NCI-H2171 (cell line): ENCODE data around the gene RAP1GDS1.
"Not testable (repeated sequence)": the region's sequence is repeated elsewhere in the genome, so short reads cannot be mapped to it uniquely, and the experiment has no call there.

Experiments used
- DNase-seq: peaks from one replicate; lab custom pipeline; 2025; lab: John Stamatoyannopoulos, UW

Gene RAP1GDS1

DNA sequence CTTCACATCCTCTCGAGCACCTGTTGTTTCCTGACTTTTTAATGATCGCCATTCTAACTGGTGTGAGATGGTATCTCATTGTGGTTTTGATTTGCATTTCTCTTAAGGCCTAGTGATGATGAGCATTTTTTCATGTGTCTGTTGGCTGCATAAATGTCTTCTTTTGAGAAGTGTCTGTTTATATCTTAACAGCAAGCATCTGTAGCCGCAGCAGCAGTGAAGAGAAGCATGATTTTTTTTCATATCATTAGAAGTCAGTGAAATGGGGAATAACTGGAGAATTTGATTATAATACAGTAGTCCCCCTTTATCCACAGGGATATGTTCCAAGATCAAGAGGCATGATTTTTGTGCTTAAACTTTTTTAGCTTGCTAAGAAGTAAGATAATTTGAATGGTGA is 27.5 kb downstream of the RAP1GDS1 start:
- DNase-seq, result not testable (repeated sequence)

DNA sequence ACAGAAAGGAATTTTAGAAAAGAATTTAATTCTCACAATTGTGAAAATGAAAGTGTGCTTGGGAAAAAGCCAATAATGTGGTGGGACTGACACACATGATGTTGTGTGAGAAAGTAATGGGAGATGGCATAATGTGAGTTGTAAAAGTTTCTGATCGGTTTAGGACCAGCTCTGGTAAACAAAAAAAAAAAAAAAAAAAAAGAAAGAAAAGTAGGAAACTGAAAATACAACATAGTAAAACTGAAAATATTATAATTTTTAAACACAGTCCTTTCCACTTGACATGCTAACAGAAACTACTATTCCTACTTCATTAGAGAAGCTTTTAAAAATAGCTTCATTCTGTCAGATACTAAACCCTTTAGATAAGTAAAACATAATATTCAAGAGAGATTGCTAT is 28.2 kb downstream of the RAP1GDS1 start:
- DNase-seq, result no peak

- DNase-seq, result no peak
Measured at GRCh38 chr4:98290511-98290910, 29.3 kb downstream of the RAP1GDS1 start.

DNA sequence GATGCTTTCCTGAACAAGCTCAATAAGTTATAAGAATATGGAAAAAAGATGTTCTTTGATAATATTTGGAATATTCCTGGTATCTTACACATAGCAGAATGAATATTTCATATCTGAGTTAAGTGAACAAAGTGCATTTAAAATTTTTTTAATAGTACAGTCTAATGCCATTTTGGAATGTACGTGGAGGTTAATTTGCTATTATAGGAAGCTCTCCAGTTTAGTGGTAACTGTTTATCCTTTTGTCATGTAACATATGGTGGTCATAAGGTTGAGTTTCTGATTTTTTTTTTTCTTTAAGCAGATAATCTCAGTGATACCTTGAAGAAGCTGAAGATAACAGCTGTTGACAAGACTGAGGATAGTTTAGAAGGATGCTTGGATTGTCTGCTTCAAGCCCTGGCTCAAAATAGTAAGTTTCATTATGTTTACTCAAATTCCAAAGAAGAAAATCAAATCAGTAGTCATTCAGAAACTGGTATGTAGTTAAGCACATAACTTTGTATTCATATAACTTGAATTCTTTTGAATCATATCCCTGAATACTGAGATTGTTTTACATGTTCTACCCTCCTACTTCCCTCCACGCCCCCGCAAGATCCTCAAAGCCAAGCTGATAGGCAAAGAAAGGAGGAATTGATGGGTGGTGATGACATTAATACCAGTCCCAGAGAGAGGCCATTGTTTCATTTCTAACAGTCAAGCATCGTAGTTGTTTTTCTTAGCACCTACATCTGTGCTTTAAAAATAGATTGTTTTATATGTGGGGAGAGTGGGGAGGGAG is 32.1 kb downstream of the RAP1GDS1 start:
- no peak for DNase-seq

DNA sequence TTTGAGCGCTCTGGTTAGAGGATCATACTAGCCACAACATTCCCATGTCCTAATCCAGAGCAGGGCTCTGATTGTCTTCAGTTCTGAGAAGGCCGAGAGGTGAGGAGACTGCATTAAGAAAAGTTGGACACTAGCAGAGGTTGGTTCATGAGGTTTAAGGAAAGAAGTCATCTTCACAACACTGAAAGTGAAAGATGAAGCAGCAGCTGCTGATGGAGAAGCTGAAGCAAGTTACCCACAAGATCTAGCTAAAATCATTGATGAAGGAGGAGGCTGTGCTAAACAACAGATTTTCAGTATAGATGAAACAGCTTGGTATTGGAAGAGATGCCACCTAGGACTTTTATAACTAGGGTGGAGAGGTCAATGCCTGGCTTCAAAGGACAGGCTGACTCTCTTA is 36.8 kb downstream of the RAP1GDS1 start:
- no peak for DNase-seq

DNA sequence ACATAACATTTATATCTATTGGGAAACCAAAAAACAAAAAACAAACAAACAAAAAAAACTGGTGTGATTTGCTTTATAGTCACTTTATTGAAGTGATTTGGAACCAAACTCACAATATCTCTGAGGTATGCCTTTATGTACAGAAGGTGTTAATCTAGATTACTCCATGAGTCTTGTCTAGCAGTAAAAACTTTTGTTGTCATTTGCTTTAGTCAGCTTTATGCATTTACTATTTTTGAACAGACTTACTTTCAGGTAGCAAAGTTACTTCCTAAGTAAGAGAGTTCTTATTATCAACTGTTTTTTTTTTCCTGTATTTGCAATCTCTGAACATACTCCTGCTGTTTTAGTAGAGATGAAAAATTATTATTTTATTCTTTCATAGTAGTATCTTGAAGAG is 39.5 kb downstream of the RAP1GDS1 start:
- no peak for DNase-seq

GRCh38 chr4:98305576-98305975 is 44.4 kb downstream of the RAP1GDS1 start:
- no peak for DNase-seq

DNA sequence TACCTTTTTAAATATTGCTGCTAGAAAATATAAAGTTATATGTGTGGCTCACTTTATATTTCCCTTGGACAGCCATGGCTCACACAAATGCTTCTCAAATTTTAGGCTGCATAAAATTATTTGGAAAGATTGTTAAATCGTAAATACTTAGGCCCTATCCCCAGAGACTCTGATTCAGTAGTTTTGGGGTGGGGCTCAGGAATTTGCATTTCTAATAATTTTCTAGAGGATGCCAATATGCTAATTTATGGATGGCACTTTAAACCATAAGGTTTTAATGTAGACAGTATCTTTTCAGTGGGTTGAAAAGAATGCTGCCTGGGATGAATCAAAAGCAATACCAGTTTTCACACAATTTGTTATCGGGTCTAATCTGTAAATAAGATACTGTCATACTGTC is 49.7 kb downstream of the RAP1GDS1 start:
- no peak for DNase-seq

DNA sequence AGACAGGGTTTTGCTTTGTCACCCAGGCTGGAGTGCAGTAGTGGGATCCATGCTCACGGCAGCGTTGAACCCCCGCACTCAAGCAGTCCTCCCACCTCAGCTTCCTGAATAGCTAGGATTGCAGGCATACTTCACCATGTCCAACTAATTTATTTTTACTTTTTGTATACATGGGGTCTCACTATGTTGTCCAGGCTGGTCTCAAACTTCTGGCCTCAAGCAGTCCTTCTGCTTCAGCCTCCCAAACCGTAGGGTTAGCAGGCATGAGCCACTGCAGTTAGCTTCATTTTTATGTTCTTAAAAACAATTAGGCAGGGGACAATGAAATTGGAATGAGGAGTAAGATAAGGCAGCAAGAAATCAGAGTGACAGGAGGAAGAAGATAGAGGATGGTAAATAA is 50.5 kb downstream of the RAP1GDS1 start:
- DNase-seq, result no peak

- DNase-seq, result no peak
Measured at GRCh38 chr4:98314791-98315565, 53.8 kb downstream of the RAP1GDS1 start.

GRCh38 chr4:98318521-98318920 is 57.3 kb downstream of the RAP1GDS1 start:
- DNase-seq, result no peak

GRCh38 chr4:98319021-98319420 is 57.8 kb downstream of the RAP1GDS1 start:
- no peak for DNase-seq

DNA sequence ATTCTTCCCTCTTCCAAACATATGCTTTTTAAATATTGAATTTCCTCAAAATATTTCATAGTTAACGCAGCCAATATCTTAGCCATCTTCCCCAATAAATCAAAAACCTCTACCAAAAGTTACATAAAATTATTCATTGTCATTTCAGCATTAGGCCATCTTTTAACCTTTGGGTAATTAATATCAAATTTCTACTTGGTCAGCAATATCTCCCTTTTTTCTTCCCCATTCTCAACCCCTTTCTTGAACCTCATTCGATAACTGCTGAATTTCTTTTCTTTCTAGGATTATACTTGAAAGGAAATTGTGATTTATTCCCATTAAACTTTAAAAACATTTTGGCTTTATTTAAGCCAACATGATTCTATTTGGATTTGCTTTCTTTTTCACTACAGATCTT is 65.0 kb downstream of the RAP1GDS1 start:
- no peak for DNase-seq

DNA sequence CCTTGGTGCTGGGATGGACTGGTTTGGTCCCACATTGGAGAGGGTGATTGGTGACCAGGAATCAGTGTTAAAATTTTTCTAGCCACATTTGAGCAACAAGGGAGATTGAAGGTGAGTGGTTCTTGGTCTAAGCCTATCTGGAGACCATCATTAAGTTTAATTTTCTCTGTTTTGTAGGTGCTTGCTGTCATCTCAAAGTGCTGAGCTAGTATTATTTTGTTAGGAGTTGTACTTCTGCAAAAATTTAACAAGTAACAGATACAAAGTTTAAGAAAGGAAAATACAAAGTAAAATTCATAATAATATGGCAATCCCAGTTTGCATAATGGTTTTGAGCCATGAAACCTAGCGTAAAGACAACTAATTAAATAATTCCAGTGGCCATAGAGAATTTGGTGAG is 66.5 kb downstream of the RAP1GDS1 start:
- no peak for DNase-seq

DNA sequence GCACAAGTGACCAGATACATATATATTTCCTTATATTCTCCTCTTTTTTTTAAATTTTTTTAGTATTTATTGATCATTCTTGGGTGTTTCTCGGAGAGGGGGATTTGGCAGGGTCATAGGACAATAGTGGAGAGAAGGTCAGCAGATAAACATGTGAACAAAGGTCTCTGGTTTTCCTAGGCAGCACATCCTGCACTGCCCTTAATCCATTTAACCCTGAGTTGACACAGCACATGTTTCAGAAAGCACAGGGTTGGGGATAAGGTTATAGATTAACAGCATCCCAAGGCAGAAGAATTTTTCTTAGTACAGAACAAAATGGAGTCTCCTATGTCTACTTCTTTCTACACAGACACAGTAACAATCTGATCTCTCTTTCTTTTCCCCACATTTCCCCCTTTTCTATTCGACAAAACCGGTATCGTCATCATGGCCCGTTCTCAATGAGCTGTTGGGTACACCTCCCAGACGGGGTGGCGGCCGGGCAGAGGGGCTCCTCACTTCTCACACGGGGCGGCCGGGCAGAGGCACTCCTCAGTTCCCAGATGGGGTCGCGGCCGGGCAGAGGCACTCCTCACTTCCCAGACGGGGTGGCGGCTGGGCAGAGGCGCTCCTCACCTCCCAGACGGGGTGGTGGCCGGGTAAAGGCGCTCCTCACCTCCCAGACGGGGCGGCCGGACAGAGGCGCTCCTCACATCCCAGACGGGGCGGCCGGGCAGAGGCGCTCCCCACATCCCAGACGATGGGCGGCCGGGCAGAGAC is 68.9 kb downstream of the RAP1GDS1 start:
- not testable (repeated sequence) for DNase-seq

DNA sequence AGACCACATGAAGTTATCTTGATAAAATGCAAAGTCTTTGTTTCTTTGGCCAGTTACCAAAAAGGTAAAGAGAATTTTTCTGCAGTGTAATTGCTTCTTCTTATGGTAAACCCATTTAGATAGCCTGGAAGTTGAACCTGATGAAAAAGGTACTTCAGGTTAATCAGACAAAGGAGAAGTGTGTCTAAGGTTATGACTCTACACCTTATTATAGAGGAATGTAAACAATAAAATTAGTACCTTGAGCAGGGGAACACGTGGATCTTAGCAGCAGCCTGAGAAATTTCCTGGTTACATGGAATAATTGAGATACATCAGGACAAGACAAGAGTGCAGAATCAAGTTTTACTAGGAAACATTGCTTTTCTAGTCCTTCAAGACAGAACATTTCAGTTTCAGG is 70.8 kb downstream of the RAP1GDS1 start:
- DNase-seq, result no peak

DNA sequence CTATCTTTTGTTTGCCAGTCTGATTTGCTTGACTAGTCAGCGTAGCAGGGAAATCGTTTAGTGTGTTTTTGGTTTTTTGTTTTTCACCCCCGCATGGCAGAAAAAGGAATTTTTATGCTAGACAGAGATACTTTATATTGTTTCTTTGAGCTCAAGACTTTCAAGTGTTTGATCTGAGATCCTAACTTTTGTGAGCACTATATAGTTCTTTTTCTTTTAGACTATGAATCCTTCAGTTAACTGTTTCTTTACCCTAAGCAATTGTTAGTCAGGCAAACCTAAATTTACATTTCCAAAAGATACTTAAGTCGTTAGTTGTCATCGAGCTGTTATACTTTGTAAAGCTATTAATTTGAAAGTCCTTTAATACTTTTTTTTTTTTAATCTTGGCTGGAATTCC is 73.3 kb downstream of the RAP1GDS1 start:
- no peak for DNase-seq

DNA sequence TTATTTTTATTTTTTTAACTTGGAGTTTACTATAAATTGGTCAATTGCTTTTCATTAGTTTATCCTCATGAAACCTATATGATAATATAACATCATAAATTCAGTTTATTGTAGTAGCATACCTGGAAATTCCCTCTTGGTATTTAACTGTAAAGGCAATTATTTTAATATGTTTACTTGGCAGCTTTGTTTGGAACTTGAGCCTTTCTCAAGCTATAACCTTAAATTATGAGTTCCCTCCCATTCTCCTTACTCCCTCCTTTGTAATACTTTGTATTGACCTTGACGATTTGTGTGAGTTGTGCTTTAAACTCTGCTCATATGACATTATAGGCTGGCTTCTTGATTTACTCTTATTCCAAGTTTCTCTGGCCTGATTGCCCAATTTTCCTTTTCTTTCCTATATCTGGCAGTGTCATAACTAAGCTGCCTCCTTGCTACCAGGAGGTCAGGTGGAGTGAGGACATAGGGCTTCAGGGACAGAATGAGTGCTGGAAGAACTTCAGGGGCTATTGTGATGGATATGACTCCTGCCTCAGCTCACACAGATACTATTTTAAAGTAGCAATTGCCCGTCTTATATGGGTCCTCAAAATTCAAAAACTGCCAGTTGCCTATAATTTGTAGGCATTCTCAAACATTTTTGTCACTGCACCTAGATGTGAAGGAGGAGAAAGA is 77.7 kb downstream of the RAP1GDS1 start:
- no peak for DNase-seq

- DNase-seq, result peak; percentile 23
Measured at GRCh38 chr4:98341309-98341708, 80.1 kb downstream of the RAP1GDS1 start.

- no peak for DNase-seq
Measured at GRCh38 chr4:98343626-98344025, 82.4 kb downstream of the RAP1GDS1 start.

DNA sequence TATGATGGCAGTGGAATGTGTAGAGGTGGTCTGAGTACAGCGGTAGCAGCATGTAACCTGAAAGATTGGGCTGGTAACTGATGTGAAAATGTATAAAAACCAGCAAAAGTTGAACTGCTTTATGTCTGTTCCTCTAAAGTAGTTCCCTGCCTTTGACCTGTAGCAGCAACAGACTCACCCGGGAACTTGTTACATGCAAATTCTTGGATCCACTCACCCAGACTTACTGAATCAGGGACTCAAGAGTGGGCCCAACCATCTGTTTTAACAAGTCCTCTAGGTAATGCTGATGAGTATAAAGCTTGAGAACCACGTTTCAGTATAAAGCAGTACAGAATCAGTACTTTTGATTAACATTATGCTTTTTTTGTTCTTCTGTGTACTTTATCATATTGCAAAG is 84.7 kb downstream of the RAP1GDS1 start:
- no peak for DNase-seq

DNA sequence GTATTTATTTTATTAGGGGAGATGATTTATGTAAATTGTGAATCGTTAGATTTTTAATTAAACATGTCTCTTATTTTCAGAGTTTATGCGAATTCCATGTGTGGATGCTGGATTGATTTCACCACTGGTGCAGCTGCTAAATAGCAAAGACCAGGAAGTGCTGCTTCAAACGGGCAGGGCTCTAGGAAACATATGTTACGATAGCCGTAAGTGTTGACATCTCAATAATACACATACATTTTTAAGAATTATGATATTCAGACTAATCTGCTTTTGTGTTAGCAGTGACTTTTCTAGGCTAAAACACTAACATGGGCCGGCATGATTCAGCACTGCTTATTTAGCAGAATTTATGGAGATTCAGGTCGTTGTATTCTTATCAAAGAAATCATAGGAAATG is 91.2 kb downstream of the RAP1GDS1 start:
- DNase-seq, result no peak
